HG03469 (cell line): Measurements from ENCODE around the gene SHISA4.

Experiments used
- ATAC-seq: cut with Tn5 transposase; IDR thresholded peaks from one replicate; pipeline ENCODE4 v1.9.1; 2021; ENCODE audit warnings: mild to moderate bottlenecking, moderate library complexity, moderate number of reproducible peaks; ENCODE audit not compliant: unreplicated experiment

The SHISA4 gene

DNA sequence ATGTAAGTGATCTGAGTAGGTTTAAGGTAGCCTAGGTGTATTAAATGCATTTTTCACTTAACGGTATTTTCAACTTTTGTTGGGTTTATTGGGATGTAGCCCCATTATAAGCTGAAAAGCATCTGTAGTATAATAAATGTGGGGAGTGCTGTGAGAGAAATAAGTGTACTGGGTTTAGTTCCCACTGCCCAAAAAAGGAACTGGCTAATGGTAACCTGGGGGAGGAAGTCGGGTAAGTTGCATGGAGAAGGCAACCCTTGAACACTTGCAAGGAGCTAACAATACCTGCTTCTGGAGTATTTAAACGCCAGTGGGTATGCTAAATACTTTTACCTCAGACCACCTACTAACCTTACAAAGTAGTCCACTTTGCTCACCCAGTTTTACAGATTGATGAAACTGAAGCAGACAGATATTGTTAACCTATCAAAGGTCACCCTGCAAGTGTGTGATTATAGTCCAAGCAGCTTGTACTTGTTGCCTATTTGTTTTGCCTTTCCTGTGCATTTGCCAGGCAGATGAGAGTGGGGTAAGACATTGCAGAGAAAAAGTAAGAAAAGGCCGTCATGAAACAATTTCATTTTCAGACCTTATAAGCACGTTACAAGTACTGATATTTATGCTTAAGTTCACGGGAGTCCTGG is 7.6 kb upstream of the SHISA4 start:
- no peak for ATAC-seq

DNA sequence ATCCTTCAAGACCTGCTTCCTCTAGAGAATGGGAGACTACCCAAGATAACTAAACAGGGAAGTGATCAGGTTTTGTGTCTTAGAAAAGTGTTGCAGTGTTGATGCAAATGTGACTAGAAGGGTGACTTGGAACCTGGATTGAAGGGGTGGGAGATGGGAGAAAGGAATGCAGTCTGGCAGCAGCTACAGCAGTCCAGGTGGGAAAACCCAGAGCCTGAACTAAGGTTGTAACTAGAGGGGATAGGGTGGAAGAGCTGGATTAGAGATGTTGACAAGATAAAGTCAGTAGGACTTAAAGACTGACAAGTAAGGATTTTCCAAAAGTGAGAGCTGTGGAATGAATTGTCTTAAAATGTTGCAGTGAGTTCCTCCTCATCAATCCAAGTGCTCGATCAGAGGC is 7.1 kb upstream of the SHISA4 start:
- ATAC-seq, result no peak

DNA sequence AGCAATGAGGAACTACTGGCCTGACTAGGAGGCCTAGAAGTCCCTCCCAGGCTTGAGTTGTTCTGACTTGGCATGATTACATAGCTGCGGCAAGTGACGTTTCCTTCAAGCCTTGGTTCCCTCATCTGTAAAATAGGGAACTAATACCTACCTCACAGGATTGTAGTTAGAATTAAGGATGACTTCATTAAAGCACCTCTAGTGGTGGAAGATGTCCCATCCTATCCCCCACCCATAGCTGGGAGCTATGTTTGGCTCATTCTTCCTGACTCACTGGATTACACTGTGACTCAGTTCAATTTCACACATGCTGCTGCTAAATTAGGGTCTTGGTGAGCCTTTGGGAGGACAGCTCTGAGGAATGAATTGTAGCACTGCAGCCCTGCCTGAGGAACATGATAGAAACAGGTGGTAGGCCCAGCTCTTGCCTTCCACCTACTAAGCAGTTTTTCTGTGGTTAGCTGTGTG is 6.0 kb upstream of the SHISA4 start:
- ATAC-seq, result no peak

DNA sequence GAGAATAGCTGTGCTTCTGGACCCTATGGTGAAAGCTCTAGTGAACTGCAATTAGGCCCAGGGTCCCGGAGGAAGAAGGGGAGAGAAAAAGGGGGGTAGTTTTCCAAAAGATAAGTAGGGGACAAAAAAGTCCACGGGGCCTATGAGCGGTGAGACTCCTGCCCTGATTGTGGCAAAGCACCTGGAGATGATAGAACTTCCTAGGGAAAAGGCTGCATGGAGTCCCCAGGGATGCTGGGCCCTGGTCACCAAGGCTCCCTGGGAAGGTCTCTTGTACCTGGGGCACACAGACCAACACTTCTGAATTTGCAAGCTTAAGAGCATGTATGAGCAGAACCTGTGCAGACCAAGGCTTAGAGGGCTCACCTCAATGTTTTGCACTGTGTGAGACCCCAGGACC is 5.4 kb upstream of the SHISA4 start:
- ATAC-seq, result no peak

GRCh38 chr1:201883786-201884185 is 4.9 kb upstream of the SHISA4 start:
- no peak for ATAC-seq

DNA sequence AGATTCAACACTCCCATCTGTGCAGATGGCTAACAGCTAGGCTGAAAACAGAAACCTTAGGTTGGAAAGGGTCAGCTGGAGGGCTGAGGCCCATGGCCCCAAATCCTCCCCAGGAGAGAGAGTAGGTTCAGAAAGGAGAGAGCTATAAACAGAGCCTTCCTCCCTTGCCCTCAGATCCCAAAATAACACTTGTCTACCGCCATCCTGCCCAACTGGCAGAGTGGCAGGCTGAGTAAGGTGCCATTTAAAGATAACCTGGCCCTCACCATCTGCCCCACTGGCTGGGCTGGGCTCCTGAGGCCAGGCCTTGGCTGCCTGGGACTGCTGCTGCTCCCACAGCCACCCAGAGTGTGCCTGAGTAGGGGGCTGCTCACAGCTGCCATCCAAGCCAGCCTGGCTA is 4.3 kb upstream of the SHISA4 start:
- no peak for ATAC-seq

DNA sequence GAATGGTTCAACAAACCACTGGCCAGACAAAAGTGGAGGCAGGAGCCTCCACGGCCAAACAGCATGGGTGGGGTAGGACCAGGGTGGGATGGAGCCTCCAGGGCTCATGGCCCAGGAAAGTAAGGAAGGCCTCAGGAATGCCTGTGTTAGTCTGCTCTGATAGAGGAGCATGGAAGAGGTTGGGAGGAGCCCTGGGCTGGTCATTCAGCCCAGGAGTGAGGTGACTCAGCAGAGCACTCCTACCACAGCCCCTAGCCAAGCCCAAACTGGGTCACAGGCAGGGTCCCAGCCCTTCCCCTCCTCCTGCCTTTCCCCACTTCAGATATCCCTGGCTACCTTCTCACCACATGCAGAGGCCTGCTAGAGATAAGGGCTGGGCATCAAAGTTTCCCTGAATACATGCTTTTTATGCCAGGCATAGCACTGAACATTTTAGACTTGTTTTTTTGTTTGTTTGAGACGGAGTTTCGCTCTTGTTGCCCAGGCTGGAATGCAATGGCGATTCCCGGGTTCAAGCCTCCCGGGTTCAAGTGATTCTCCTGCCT is 3.1 kb upstream of the SHISA4 start:
- ATAC-seq, result no peak

DNA sequence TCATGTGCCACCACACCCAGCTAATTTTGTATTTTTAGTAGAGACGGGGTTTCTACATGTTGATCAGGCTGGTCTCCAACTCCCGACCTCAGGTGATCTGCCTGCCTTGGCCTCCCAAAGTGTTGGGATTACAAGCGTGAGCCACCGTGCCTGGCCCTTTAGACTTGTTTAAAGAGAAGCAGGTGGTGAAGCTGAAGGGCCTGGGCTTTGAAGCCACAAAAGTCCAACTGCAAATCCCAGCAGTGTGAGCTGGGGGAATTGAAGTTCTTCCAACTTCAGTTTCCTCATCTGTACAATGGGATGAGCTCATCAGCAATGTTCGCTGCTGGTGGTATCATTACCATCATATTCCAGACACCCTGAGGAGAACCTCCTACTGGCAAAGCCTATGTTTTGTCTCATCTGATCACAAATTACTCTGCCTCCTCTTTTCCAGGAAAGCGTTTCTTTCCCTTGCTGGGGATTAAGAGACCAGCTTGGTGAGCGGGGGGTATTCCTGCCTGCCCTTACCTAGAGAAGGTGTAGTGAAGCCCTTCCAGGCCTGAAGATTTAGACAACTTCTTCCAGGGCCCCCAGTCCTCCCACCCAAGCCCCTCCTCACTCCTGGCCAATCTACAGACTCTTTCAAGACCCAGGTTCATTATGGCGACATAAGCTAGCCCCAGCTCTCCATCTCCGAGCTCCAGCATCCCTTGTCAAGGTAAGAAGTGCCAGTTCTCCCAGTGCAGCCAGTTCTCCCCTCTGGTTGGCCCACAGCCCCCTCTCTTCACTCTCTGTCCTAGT is 2.4 kb upstream of the SHISA4 start:
- no peak for ATAC-seq

- no peak for ATAC-seq
Measured at GRCh38 chr1:201887116-201887866, 1.4 kb upstream of the SHISA4 start.

GRCh38 chr1:201889090-201889968 is 631 bp downstream of the SHISA4 start:
- no peak for ATAC-seq

DNA sequence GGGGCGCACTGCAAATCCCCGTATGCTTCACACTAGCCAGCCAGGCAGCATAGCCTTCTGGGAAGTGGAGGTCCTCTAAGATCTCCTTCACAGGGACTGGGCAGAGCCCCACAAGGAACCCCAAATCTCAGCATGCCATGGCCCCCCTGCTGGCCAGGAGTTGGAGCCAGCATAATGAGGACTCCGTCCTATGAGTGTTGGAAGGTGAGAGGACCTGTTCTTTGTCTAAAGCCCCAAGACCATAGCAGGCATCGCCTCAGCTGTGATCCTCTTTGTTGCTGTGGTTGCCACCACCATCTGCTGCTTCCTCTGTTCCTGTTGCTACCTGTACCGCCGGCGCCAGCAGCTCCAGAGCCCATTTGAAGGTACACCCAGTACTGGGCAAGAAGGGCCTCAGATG is 1.5 kb downstream of the SHISA4 start:
- ATAC-seq, result no peak

DNA sequence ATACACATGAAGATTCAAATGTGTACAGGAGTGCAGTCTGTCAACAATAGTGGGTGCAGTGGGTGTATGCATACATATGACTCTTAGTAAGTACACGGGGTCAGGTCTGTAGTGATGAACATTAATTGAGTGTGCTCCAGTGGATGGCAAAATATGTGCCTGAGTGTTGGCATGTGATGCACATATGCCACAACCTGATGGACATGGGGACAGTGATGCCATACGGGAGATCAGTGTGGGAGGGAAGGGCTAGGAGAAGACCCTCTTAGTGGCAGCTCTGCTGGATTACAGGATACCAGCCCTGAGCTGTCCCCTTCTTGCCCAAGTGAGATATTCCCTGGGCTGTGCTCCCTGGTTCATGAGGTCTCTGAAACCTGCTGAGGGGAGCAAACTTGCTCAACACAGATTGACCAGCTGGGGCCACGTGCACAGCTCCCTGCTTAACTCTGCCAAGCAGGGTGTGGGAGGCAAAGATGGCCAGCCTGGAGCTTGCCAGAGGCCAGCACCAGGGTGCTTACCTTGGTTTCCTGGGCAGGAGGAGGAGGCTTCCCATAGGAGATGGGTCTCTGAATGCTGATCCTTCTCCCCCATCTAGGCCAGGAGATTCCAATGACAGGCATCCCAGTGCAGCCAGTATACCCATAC is 2.2 kb downstream of the SHISA4 start:
- no peak for ATAC-seq

- no peak for ATAC-seq
Measured at GRCh38 chr1:201891451-201892045, 2.9 kb downstream of the SHISA4 start.

DNA sequence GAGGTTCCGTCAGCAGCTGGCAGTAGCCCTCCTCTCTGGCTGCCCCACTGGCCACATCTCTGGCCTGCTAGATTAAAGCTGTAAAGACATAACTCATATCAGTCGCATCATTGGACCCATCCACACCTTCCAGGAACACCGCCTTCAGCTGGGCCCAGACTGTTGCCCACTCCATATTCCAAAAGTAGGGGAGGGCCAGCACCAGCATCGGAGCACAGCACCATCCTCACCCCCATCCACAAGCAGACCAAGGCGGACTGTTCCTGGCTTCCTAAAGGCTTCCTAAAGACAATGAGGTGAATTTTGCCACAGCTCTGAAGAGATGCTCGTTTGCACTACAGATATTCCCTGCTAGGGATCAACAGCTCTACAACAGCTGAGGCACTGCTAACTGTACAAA is 3.5 kb downstream of the SHISA4 start:
- ATAC-seq, result no peak

DNA sequence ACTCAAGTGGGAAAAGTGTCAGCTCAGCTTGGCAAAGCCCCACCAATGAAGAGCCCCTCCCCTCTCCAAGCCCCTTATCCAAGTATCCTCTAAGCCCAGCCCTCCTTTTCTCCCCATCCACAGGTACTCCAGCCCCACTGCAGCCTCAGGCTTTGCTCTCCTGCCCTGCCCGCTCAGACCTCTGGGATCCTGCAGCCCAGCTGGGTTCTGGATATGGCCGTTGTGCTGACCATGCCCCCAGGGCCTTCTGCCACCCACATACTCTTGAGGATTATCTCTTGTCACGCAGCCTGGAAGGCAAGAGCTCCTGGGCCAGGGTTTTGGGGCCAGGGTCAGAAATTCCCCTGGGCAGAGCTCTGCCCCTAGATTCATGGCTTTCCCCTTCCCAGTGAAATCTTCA is 4.7 kb downstream of the SHISA4 start:
- no peak for ATAC-seq

DNA sequence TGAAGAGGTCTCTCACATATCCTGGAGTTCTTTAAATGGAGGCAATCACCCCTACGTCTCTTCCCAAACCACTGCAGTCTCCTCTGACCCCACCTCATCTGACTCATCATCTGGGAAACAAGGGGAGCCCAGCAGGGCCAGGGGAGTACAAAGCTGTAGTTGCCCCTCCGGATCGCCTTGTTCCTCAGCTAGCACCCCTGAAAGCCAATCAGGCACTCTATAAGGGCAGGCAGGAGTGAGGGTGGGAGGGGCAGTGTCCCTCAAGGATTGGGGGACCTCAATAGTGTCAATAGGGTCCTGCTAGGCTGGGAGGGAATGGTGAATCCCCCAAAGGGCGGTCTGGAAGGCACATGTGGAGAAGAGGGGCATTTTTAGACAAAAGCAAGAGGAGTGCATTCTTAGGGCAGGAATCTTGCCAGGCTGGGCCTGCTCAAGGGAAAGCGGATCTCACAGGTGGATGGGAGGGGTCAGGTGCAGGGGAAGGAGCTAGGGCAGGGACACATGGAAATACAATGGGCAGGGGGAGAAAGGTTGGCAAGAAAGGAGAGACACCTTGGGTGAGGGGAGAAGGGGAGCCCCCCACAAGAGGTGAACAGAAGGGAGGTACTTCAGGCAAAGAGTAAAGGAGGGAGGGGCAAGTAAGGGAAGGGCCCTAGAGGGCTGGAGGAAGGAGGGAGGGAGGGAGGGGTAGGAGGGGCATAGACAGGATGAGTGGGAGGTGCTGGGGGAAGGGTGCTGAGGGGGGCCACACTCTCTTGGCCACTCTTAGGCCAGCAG is 5.8 kb downstream of the SHISA4 start:
- no peak for ATAC-seq

GRCh38 chr1:201895120-201895665 is 6.5 kb downstream of the SHISA4 start:
- ATAC-seq, result no peak

- no peak for ATAC-seq
Measured at GRCh38 chr1:201895913-201896807, 7.5 kb downstream of the SHISA4 start.
